CD4-positive, alpha-beta T cell treated with Interferon alpha-2 for 1 hour (primary cell): ENCODE measurements around the gene MYMK.
A peak's percentile ranks its signal among the peaks of the same experiment; 100 is the strongest.

Experiments
- DNase-seq, 2 donors: peaks; one replicate each; pipeline ENCODE4 v3.0.0-alpha.2; 2020 to 2022

Gene MYMK

GRCh38 chr9:133533857-133534256 is 9.1 kb upstream of the MYMK start:
- DNase-seq, result no peak

DNA sequence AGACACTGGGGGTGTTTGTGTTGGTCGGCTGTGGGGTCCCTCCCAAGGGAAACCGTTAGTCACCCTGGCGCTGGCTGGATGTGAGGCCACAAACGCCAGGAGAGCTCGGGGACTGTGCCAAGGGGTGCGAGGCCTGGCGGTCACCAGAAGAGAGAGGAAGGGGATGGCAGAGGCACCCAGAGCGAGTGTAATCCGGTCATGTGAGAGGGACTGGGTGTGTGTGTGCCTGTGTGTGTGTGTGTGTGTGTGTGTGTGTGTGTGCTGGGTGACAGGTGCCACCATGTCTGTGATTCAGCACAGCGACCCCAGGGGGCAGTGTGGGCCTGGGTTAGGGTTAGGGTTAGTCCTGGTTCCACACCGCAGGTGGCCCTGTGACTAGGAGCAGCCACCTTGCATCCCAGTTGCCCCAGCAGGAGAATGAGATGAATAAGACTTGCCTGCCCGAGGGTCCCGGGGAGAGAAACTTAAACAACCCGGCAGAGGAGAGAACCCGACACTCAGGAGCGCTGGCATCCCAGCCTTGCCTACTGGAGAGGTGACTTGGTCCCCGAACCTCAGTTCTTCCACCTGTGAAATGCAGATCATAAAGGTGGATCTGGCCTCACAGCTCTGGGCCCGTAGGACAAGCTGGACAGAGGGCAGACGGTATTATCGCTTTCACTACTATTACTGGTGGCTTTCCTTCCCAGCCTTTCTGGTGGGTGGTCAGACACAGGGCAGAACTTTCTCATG is 8.3 kb upstream of the MYMK start:
- peak; percentile 68 to 71 for DNase-seq

DNA sequence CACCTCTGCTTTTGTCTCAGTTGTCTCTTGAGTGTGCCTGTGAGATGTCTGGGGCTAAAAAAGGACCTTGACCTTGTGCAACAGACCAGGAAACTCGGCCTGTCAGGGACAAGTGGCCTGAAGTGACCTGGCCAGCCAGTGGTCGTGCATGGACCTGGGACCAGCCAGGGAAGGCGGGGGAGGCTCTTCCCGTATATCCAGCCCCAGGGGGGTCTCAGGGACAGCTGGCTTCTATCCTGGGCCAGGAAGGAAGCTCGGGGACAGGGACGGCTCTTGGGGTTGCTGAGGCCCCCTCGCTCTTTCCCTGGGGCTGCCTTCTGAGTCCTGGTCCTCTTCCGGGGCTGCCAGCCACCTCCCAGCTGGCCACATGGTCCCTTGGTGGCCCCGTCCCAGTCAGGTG is 6.5 kb upstream of the MYMK start:
- no peak for DNase-seq

GRCh38 chr9:133529874-133530273 is 5.1 kb upstream of the MYMK start:
- no peak for DNase-seq

DNA sequence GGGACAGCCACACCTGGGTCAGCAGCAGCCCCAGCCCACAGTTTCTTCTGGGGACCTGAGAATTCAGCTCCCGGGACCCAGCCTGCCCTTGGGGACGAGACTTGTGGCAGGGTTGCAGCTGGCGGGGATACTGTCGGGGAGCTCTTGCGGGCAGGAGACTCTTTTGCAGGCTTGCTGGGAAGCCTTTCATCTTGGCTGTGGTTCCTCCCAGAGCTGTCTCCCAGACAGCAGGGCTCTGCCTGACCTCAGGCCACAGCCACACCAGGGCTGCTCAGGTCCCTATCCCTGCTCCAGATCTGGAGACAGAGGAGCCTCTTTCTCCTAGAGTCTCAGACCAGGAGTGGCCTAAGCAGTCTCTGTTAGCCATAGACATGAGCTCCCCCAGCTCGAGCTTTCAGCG is 4.7 kb upstream of the MYMK start:
- DNase-seq, result no peak

- DNase-seq, result no peak
Measured at GRCh38 chr9:133528876-133529241, 4.1 kb upstream of the MYMK start.

DNA sequence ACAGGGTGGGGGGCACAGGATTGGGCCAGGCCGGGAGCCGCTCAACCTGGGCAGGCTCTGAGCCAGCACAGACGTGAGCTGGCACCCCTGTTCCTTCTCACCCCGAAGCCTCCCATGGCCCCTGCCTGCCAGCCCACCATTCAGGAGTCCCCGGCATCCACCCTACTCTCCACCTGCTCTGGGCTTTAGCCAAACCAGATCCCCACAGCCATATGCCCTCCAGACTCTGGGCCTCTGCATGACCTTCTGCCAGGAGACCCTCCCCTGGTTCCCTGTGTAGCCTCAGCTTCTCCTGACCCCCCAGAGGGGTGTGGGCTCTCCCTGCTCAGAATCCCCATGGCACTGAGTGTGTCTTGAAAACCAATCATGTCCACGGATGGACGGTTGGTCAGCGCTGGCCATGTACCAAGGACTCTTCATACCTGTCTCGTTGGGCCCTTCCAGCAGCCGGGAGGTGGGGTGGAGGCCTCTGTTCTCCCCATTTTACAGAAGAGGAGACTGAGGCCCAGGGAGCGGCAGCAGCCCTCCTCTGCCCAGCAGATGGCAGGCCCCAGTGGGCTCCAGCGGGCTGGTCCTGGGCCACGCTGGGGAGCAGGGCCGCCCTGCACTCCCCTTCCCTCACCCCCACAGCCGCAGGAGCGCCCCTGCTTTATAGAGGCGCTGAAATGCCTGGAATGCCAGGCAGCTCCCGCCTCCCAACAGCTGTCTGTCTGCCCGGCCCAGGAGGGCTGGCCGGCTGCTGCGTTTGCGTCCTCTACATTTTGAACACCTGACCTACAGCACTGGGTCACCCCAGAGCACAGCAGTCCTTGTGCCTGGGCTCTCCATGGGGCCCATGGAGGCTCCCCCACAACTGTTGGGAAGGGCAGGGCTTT is 3.5 kb upstream of the MYMK start:
- DNase-seq, result no peak

- no peak for DNase-seq
Measured at GRCh38 chr9:133527444-133527920, 2.7 kb upstream of the MYMK start.

GRCh38 chr9:133526721-133527321 is 2.1 kb upstream of the MYMK start:
- no peak for DNase-seq

GRCh38 chr9:133525677-133526076 is 918 bp upstream of the MYMK start:
- DNase-seq, result no peak

- DNase-seq, result no peak
Measured at GRCh38 chr9:133524146-133524545, 613 bp downstream of the MYMK start.

- no peak for DNase-seq
Measured at GRCh38 chr9:133523106-133523505, 1.7 kb downstream of the MYMK start.

DNA sequence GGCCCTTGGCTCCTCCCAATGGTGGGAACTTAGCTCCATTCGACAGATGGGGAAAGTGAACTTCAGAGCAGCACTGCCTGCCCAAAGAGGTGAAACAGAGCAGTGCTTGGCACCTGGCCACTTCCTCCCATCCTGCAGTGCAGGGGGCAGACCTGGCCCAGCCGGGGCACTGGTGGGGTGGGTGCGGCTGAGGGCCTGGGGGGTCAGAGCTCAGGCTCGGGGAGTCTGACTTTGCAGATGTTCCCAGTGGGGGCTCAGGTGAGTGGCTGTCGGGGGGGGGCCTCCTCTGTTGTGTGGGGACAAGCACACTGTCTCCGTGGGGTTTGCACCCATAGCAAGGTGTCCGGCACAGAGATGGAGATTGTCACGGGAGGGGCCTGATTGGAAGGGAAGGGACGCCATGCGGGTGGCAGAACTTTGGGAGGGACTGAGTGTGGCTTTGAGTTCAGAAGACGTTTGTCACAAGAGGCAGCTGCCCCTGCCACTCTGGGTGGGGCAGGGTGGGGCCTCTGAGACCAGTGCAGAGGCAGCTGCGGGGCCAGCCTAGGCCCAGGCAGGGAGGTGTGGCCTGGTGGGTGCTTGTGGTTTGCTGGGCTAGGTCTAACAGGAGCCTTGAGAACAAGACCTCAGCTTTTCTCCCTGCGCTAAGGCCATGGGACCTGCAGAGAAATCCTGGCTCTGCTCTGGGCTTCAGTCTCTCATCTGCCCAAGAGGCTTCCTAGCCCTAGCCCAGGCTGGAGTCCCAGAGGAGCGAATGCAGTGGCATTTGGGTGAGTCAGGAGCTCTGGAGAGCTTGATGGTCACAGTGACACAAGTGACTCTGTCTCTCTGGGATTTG is 2.5 kb downstream of the MYMK start:
- no peak for DNase-seq

- no peak for DNase-seq
Measured at GRCh38 chr9:133521122-133522072, 3.4 kb downstream of the MYMK start.

GRCh38 chr9:133520121-133520835 is 4.5 kb downstream of the MYMK start:
- DNase-seq, result no peak

DNA sequence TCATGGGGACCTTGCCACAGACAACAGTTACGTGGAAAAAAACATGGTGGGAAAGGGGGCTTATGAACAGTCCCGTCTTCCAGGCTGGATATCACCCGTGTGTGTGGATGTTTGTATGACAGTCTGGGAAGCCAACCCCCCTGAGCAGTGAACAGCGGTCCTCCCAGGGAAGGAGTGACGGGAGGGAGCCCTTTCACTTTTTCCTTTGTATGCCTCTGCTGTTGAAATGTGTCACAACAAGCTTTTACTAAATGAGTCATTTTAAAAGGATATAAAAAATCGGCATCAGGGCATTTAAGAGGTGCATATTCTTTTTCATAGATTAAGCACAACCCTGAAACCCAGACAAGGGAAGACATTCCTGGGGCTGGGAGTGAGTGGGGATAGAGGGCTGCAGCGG is 5.1 kb downstream of the MYMK start:
- DNase-seq, result no peak

- no peak for DNase-seq
Measured at GRCh38 chr9:133518706-133519449, 5.9 kb downstream of the MYMK start.

DNA sequence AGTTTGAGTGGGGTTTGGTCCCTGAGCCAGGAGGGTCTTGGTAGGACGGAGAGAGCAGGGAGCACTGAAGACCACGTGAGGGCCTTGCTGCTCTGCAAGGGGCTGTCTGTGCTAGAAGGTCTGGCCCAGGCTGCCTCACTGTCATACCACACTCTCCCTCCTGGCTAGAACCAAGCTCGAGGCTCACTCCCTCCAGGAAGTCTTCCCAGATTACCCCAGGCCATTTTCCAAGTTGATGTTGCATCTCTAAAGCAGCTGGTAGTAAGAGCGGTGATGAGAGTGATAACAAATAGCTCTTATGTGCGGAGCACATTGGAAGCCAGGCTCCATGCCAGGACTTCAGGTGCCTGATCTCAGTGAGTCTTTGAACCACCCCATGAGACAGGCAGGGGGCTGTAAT is 6.6 kb downstream of the MYMK start:
- no peak for DNase-seq

DNA sequence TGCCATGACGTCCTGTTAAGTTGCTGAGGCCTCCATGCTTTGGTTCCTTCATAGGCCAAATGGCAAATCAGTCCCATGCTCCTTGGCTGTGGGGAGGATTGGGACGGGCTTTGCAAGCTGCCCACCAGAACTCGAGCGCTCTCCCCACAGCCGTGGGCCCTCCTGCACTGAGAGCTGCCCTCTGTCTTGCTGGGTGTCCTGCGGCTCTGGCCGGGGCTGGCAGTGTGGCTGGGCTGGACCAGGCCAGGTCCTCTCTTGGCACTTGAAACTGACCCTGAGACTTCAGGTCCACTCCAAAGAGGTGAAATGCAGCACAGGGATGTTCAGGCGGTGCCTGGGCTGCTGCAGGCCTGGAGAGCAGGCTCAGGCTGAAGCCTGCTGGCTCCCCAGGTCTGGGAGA is 7.0 kb downstream of the MYMK start:
- no peak for DNase-seq

DNA sequence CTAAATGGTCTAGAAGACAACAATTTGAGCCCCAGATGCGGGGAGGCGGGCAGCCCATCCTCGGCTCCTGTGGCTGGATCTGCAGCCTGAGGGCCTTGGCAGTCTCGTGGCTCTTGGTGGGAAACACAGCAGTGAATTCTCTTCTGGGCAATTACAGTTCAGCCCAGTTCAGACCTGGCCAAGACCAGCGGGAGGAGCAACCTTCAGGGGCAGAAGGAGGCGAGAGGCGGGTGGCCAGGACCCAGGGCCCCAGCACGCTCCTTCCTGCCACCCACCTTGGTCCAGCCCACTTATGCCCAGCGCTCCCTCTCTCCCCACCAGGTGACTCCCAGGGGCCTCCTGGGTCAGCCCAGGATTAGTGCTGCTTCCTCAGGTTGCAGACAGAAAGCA is 7.8 kb downstream of the MYMK start:
- no peak for DNase-seq
